ENCODE results near the gene CSTF1. TPM values are rescaled to one million over a fixed set of nuclear protein-coding genes. Genes with fewer than 3 reads are reported as not detected.

CSTF1 gene
- total RNA-seq, 1 donor from 2014 or later: 36.8 TPM

GRCh38 chr20:56447227-56447626, 54.8 kb downstream of the CSTF1 start:
- Mint-ChIP-seq H3K4me3 (no peak overlapping the region), H3K36me3 (no peaks in the 10 kb centered on the region), H3K4me1 (peaks cover 3% of the 10 kb centered on the region), H3K9me3 (no peaks in the 10 kb centered on the region), H3K27ac (no peak overlapping the region), H3K27me3 (ENCODE audit: low read depth) (peaks cover 17% of the 10 kb centered on the region)
- TF ChIP-seq, protein P1, sequence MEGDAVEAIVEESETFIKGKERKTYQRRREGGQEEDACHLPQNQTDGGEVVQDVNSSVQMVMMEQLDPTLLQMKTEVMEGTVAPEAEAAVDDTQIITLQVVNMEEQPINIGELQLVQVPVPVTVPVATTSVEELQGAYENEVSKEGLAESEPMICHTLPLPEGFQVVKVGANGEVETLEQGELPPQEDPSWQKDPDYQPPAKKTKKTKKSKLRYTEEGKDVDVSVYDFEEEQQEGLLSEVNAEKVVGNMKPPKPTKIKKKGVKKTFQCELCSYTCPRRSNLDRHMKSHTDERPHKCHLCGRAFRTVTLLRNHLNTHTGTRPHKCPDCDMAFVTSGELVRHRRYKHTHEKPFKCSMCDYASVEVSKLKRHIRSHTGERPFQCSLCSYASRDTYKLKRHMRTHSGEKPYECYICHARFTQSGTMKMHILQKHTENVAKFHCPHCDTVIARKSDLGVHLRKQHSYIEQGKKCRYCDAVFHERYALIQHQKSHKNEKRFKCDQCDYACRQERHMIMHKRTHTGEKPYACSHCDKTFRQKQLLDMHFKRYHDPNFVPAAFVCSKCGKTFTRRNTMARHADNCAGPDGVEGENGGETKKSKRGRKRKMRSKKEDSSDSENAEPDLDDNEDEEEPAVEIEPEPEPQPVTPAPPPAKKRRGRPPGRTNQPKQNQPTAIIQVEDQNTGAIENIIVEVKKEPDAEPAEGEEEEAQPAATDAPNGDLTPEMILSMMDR (IDR thresholded peaks at IDR 0.05; ENCODE audit: unreplicated experiment): no peak
- peak in 1 of 2 experiments; percentile 16 for DNase-seq (ENCODE audit: low spot score in 2 of 2, unreplicated experiment in 2 of 2)

DNA sequence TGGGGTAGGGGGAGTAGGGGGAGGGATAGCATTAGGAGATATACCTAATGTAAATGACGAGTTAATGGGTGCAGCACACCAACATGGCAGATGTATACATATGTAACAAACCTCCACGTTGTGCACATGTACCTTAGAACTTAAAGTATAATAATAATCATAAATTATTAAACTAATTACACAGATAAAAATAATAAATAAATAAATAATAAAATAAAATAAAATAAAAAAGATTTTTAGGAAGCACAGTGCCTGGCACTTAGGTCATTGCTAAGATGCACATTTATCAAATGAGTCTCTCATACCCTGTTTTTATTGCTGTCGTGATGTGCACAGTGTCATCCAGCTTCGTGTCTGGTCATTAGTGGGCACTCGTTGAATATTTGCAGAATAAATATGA, 57.0 kb downstream of the CSTF1 start:
- no peak overlapping the region for H3K4me3 Mint-ChIP-seq
- no peak for DNase-seq (ENCODE audit: low spot score in 2 of 2, unreplicated experiment in 2 of 2)
- H3K36me3 Mint-ChIP-seq: no peaks in the 10 kb centered on the region
- H3K9me3 Mint-ChIP-seq: no peaks in the 10 kb centered on the region
- TF ChIP-seq, protein P1 (IDR thresholded peaks at IDR 0.05; ENCODE audit: unreplicated experiment): no peak
- no peaks in the 10 kb centered on the region for H3K4me1 Mint-ChIP-seq
- H3K27ac Mint-ChIP-seq: no peak overlapping the region
- peaks cover 23% of the 10 kb centered on the region for H3K27me3 Mint-ChIP-seq (ENCODE audit: low read depth)

GRCh38 chr20:56451056-56451765, 58.8 kb downstream of the CSTF1 start:
- Mint-ChIP-seq H3K27me3 (ENCODE audit: low read depth) (peaks cover 19% of the 10 kb centered on the region), H3K27ac (no peak overlapping the region), H3K36me3 (no peaks in the 10 kb centered on the region), H3K4me3 (no peak overlapping the region), H3K9me3 (no peaks in the 10 kb centered on the region), H3K4me1 (no peaks in the 10 kb centered on the region)
- TF ChIP-seq, protein P1 (IDR thresholded peaks at IDR 0.05; ENCODE audit: unreplicated experiment): no peak
- no peak for DNase-seq (ENCODE audit: low spot score in 2 of 2, unreplicated experiment in 2 of 2)

- Mint-ChIP-seq H3K27me3 (ENCODE audit: low read depth) (peaks cover 26% of the 10 kb centered on the region), H3K27ac (no peak overlapping the region)
- TF ChIP-seq, protein P1 (IDR thresholded peaks at IDR 0.05; ENCODE audit: unreplicated experiment): no peak
These were observed 60.9 kb downstream of the CSTF1 start for GRCh38 chr20:56453352-56453751.

GRCh38 chr20:56454754-56455153, 62.3 kb downstream of the CSTF1 start:
- Mint-ChIP-seq H3K4me3 (no peak overlapping the region), H3K36me3 (no peaks in the 10 kb centered on the region), H3K27me3 (ENCODE audit: low read depth) (peaks cover 36% of the 10 kb centered on the region), H3K4me1 (no peaks in the 10 kb centered on the region), H3K27ac (no peak overlapping the region), H3K9me3 (no peaks in the 10 kb centered on the region)
- TF ChIP-seq, protein P1 (IDR thresholded peaks at IDR 0.05; ENCODE audit: unreplicated experiment): no peak
- no peak for DNase-seq (ENCODE audit: low spot score in 2 of 2, unreplicated experiment in 2 of 2)

More at GRCh38 chr20:56453352-56453751, 60.9 kb downstream of the CSTF1 start:
- H3K4me3 Mint-ChIP-seq: no peak overlapping the region
- no peaks in the 10 kb centered on the region for H3K4me1 Mint-ChIP-seq
- H3K9me3 Mint-ChIP-seq: no peaks in the 10 kb centered on the region
- H3K36me3 Mint-ChIP-seq: no peaks in the 10 kb centered on the region
- DNase-seq (ENCODE audit: low spot score in 2 of 2, unreplicated experiment in 2 of 2): no peak

Other genes with a start within 250 kb of the CSTF1 start
- gene MC3R, start 143.9 kb upstream of the CSTF1 start, total RNA-seq: not detected in 3 replicates
- 64.9 to 66.9 TPM (median 66.4 TPM) in 3 replicates for gene FAM210B, start 33.7 kb upstream of the CSTF1 start, total RNA-seq
- 13.2 to 14.7 TPM (median 14.4 TPM) in 3 replicates for gene AURKA, start 430 bp upstream of the CSTF1 start, total RNA-seq
- gene CASS4, start 19.6 kb downstream of the CSTF1 start, total RNA-seq: 0.67 to 0.78 TPM (median 0.72 TPM) in 3 replicates
- gene RTF2, start 76.0 kb downstream of the CSTF1 start, total RNA-seq: 59.5 to 63.2 TPM (median 61.9 TPM) in 3 replicates
- gene FAM209A, start 132.1 kb downstream of the CSTF1 start, total RNA-seq: 0.34 to 1.3 TPM (median 0.55 TPM) in 3 replicates
- 0.36 to 0.60 TPM in 2 of 3 replicates, not detected in the other for gene FAM209B, start 140.6 kb downstream of the CSTF1 start, total RNA-seq
- gene TFAP2C, start 236.7 kb downstream of the CSTF1 start, total RNA-seq: 9.8 to 10.3 TPM (median 10.2 TPM) in 3 replicates

Data from mesothelial cell of epicardium (in vitro differentiated cells).